GM19324 (cell line): ENCODE results near the gene CXCL14.

Experiments
- ATAC-seq: cut with Tn5 transposase; IDR thresholded peaks from one replicate; pipeline ENCODE4 v1.9.1; 2021; ENCODE audit warnings: mild to moderate bottlenecking, moderate library complexity; ENCODE audit not compliant: unreplicated experiment, low FRiP score

The CXCL14 gene

DNA sequence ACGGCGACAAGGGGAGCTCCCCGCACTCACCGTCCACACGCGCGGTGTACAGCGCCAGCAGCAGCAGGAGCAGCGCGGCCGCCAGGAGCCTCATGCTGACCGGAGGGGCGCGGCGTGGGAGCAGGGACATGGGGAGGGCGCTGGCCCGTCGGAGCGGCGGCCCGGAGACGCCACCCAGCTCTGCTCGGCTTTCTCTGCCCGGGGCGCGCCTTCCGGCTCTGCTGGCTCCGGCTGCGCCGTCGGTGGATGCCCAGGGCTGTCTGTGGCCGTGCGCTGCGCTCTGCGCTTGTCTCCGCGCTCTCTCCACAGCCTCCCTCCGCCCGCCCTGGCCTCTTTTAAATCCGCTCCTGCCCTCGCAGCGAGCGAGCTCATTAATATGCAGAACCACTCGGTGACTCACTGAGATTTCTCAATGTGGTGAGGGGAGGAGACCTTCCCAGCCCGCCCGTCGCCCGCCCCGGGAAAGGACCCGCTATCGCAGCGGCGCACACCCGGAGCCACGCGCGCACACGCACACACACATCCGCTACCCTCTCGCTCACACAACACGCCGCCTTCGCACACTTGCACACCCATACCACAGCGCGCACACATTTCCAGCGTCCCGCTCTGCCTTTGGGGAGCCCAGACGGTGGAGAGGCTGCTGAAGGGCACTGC lies at the start of gene CXCL14:
Gene CXCL14 (minus strand): TSS at position 307 of the 657 bp plus-strand sequence. CDS start 213 bp downstream, at position 94.
- no peak for ATAC-seq

- ATAC-seq, result no peak
Measured at GRCh38 chr5:135626636-135627035, 47.8 kb upstream of the CXCL14 start.

DNA sequence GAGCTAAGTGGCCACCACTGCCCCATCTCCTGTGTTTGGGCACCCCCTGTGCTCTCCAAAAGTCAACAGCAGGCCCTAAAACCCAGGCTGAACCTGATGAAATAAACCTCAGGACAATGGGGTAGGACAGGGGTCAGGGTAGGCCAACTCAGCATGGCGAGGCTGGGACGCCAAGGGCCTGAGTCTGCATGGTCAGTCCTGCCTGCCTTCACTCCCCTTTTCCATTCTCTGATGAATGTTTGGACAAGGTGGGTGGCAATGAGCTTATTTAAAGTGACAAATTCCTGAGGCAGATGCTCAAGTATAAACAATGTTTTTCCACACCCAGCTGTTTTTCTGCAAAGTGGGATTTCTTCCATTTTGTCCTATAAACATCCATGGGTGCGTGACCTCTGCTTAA lies 47.2 kb upstream of the CXCL14 start:
- ATAC-seq, result no peak

- ATAC-seq, result no peak
Measured at GRCh38 chr5:135625486-135625885, 46.7 kb upstream of the CXCL14 start.

- no peak for ATAC-seq
Measured at GRCh38 chr5:135625061-135625460, 46.3 kb upstream of the CXCL14 start.

GRCh38 chr5:135623186-135623715 lies 44.5 kb upstream of the CXCL14 start:
- no peak for ATAC-seq

- ATAC-seq, result no peak
Measured at GRCh38 chr5:135615581-135616260, 36.9 kb upstream of the CXCL14 start.

DNA sequence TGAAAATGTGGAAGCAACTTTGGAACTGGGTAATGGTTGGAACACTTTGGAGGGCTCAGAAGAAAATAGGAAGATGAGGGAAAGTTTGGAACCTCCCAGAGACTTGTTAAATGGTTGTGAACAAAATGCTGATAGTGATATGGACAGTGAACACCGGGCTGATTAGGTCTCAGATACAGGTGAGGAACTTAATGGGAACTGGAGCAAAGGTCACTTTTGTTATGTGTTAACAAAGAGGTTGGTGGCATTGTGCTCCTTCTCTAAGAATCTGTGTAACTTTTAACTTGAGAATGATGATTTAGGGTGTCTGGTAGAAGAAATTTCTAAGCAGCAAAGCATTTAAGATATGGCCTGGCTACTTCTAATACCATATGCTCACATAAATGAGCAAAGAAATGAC lies 36.4 kb upstream of the CXCL14 start:
- no peak for ATAC-seq

DNA sequence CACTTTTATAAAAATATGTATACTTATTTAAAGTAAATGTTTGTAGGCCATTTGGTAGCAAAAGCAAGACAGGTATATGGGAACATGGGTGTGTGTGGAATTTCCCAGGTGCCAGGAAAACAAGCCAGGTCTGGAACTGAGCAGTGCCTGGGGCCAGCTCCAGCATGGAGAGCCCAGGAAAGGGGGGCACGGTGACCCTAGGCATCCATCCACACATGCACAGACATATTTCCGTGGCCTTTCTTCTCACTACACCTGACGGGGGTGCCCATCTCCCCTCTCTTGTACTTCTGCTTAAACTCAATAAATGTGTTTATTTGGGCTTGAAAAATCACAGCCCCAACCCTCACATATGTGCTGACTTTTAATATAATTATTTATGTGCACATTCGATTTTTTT lies 31.2 kb upstream of the CXCL14 start:
- no peak for ATAC-seq

DNA sequence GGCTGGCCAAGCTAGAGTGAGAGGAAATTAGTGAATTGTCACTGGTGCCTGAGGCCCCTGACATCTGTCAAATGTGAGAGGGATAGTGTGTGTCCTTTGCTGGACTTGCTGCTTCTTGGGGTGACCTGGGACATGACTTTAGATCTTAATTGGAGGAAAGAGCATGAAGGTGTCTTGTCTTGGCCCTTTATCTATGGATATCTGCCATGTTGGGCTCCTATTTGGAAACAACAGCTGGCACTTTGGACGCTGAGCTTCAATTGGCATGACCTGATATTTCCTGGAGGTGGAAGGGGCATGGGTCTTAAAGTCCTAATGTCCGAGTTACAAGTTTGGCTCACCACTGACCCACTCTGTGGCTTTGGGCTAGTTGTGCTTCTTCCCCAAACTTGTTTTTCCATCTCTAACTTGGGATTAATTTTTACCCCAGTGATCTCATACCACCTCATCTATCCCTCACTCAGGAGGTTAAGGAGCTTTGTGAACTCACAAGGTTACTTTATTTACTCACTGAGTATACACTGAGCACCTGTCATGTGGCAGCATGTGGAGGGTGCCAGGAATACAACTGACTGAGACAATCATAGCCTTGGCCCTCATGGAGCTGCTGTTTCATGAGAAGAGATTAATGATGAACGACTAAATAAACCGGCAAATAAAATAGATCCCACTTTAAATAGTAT lies 30.1 kb upstream of the CXCL14 start:
- no peak for ATAC-seq

DNA sequence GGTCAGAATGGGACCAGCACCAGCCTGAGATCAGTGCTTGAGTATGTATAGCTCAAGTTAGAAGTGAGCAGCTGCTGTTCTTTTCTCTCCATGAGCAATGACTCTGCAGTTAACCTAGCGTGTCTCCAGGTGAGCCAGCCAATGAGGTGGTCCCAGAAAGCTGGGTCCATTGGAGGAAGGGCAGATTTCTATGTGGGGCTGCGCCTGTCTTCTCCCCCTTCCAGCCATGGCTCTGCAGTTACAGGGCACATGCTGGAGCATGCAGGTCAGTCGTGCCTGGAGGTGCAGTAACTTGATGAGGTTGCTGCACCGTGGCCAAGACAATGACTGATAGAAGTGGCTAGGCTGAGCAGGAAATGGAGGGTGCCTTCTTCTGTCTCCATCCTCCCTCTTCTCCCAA lies 29.6 kb upstream of the CXCL14 start:
- ATAC-seq, result no peak

DNA sequence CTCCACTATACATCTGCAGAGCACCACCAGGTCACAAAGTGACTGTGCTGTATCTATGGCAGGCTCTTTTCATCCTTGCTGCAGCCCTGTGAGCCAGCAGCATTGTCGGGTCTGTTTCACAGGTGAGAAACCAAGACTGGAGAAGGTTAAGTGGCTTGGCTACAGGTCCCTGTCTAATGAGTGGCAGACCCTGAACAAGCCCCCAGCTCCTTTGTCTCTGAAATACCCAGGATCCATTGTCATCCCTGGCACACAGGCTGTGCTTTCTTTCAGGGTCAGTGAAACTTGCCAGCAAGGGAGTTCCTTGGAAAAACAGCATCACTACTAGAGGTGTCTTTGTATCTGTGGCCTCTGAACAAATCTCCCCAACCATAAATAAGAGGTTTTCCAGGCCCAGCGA lies 27.6 kb upstream of the CXCL14 start:
- no peak for ATAC-seq

- no peak for ATAC-seq
Measured at GRCh38 chr5:135605221-135605620, 26.4 kb upstream of the CXCL14 start.

GRCh38 chr5:135604056-135604455 lies 25.3 kb upstream of the CXCL14 start:
- ATAC-seq, result no peak

GRCh38 chr5:135602882-135603721 lies 24.3 kb upstream of the CXCL14 start:
- no peak for ATAC-seq

- no peak for ATAC-seq
Measured at GRCh38 chr5:135601466-135601865, 22.7 kb upstream of the CXCL14 start.

GRCh38 chr5:135600971-135601381 lies 22.2 kb upstream of the CXCL14 start:
- no peak for ATAC-seq

DNA sequence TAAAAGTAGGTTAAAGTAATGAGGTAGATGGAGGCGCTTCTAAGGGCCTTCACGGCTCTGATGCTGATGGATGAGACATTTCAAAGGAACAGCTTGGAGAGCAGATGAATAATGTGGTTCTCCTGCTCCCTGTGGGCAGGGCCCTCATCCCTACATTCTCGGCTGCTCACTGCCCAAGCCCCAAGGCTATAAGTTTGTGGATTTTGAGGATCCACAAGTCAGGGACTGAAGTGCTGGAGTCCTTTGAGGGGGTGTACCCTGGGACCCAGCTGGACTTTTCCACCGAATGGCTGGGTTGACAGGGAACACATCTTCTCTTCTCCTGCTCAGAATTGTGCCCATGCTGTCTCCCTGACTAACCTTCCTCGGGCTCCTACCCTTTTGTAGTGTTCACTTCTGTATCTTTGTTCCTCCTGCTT lies 21.4 kb upstream of the CXCL14 start:
- no peak for ATAC-seq

DNA sequence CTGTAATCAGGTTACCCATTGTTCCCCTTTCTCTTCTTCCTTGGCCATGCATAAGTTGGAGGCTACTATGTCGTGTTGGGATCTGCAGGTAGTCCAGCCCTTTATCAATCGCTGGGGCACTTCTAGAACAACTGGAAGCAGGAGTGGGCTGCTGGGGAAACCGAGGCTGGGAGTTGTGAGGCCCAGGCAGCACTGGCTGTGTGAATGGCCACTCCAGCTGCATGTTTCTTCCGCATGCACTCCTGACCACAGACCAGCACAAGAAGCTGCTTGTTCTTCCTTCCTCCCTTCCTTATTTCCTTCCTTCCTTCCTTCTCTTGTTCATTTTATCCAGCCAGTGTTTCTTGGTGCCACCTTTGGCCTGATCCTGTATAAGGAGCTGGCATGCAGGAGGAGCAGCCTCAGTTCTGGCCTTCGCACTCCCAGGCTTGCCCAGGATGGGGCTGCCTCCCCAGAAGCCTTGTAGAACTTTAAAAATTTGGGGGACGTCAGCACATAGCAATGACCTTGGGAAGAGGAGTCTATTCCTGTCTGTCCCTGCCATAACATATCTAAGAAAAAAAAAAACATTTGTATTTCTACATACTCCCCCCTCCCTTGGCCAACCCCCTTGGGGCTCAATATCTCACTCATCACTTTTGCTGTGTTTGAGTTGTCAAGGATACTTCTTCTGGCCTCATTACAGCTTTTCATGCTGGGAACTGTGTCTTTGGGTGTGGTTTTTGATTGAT lies 20.8 kb upstream of the CXCL14 start:
- no peak for ATAC-seq
